Measurements from ENCODE around the gene MAGI2.
"Not testable (repeated sequence)": the region's sequence is repeated elsewhere in the genome, so short reads cannot be mapped to it uniquely, and the experiment has no call there.

The MAGI2 gene

DNA sequence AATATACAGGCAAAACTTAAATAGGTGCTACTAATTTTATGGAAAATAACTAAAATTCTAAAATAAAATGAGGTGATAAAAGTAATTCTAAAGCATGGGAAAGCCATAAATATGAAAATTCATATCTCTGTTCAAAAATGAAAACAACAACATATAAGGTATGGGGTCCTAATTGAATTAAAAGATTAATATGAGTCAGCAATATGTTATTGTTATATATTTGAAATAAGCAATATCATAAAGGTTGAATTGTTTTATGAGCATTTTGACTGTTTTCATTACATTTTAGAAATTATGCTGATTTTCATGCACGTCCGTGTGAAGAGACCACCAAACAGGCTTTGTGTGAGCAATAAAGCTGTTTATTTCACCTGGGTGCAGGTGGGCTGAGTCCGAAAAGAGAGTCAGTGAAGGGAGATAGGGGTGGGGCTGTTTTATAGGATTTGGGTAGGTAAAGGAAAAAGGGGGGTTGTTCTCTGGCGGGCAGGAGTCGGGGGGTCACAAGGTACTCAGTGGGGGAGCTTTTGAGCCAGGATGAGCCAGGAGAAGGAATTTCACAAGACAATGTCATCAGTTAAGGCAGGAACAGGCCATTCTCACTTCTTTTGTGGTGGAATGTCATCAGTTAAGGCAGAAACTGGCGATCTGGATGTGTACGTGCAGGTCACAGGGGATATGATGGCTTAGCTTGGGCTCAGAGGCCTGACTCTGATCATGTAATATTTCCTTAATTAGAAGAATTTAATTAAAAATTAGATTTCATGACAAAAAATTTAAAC lies 876.1 kb downstream of the MAGI2 start:
- H3K27me3 ChIP-seq (ENCODE audit: insufficient read depth, low read length); H2AFZ ChIP-seq (ENCODE audit: low read depth, low read length); H3K4me3 ChIP-seq (ENCODE audit: low read length); H3K9me3 ChIP-seq (ENCODE audit: low read length); H3K36me3 ChIP-seq (ENCODE audit: insufficient read depth, low read length): not testable (repeated sequence)
- peaks cover 20% of the 10 kb centered on the region for H3K4me1 ChIP-seq (ENCODE audit: insufficient read depth, low read length)

DNA sequence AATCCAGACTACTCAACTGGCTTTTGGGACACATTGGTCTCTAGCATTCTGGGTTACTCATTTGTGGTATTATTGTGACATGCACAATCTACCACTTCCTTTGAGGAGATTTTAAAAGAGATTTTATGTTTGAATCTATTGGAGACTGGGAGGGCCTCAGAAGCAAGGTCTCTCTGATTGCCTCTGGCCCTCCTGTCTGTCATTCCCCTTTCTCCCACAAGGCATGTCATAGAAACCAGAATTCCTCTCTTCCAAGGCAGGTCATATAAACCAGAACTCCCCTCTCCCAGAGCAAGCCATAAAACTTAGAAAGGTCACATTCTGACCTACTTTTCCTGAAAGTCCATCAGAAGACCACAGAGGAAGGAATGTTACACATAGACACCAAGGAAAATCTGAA lies 877.2 kb downstream of the MAGI2 start:
- Histone ChIP-seq H3K4me3 (ENCODE audit: low read length) (no peak overlapping the region), H3K4me1 (ENCODE audit: insufficient read depth, low read length) (peaks cover 20% of the 10 kb centered on the region), H3K27me3 (ENCODE audit: insufficient read depth, low read length) (no peaks in the 10 kb centered on the region), H2AFZ (ENCODE audit: low read depth, low read length) (no peak overlapping the region), H3K36me3 (ENCODE audit: insufficient read depth, low read length) (no peaks in the 10 kb centered on the region), H3K9me3 (ENCODE audit: low read length) (no peaks in the 10 kb centered on the region)

DNA sequence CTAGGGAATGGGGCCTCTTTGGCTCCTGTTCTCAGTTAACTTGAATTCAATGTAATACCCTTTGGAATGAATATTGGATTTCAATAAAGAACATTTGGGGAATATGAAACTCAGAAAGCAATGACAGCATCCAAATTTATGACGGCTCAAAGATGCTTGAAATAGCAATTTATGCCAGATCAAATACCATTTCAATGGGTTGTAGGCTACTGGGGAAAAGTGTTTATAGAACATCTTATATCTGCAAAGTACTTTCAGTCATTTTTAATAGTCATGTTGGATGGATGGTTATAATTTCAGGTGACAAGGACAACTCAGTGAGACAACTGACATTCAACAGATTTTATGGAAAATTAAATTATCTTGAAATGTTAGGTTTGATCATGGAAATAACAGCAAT lies 882.2 kb downstream of the MAGI2 start:
- Histone ChIP-seq H3K9me3 (ENCODE audit: low read length) (no peaks in the 10 kb centered on the region), H3K27me3 (ENCODE audit: insufficient read depth, low read length) (no peaks in the 10 kb centered on the region), H3K36me3 (ENCODE audit: insufficient read depth, low read length) (no peaks in the 10 kb centered on the region), H3K4me1 (ENCODE audit: insufficient read depth, low read length) (peaks cover 2% of the 10 kb centered on the region), H3K4me3 (ENCODE audit: low read length) (no peak overlapping the region), H2AFZ (ENCODE audit: low read depth, low read length) (no peak overlapping the region)

DNA sequence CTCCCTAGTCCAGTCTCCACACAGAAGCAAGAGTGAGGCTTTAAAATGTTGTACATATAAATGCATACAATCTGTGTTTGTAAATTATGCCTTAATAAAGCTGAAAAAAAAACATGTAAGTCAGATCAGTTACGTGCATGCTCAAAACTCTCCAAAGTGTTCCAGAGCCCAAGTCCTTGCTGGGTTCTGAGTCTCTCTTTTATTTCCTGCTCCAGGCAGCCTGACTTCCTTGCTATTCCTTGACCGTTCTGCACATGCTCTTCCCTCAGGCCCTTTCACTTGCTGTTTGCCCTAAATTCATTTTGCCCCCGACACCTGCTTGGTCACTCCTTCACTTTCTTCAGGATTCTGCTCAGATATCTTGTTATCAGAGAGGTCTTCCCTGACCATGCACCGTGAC lies 884.8 kb downstream of the MAGI2 start:
- Histone ChIP-seq H3K4me1 (ENCODE audit: insufficient read depth, low read length) (no peaks in the 10 kb centered on the region), H3K9me3 (ENCODE audit: low read length) (no peaks in the 10 kb centered on the region), H3K36me3 (ENCODE audit: insufficient read depth, low read length) (no peaks in the 10 kb centered on the region), H3K4me3 (ENCODE audit: low read length) (no peak overlapping the region), H2AFZ (ENCODE audit: low read depth, low read length) (no peak overlapping the region), H3K27me3 (ENCODE audit: insufficient read depth, low read length) (no peaks in the 10 kb centered on the region)

DNA sequence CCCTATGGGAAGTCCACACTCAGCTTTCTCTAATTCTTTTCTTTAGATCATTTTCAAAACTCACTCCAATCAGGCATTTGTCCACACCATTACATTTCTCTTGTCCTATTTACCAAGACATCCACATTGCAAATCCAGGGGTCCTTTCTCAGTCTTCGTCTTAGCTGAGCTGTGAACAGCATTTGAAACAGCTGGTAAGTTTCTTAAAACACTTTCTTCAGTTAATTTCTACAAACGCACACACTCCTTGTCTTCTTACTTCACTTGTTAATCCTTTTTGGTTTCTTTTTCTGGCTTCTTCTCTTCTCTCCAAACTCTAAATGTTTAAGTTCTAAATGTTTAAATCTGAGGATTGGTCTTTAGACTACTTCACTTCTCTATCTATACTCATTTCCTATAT lies 885.6 kb downstream of the MAGI2 start:
- peaks cover 8% of the 10 kb centered on the region for H3K4me1 ChIP-seq (ENCODE audit: insufficient read depth, low read length)
- no peaks in the 10 kb centered on the region for H3K36me3 ChIP-seq (ENCODE audit: insufficient read depth, low read length)
- no peak overlapping the region for H2AFZ ChIP-seq (ENCODE audit: low read depth, low read length)
- no peaks in the 10 kb centered on the region for H3K27me3 ChIP-seq (ENCODE audit: insufficient read depth, low read length)
- H3K9me3 ChIP-seq (ENCODE audit: low read length): no peaks in the 10 kb centered on the region
- H3K4me3 ChIP-seq (ENCODE audit: low read length): no peak overlapping the region

DNA sequence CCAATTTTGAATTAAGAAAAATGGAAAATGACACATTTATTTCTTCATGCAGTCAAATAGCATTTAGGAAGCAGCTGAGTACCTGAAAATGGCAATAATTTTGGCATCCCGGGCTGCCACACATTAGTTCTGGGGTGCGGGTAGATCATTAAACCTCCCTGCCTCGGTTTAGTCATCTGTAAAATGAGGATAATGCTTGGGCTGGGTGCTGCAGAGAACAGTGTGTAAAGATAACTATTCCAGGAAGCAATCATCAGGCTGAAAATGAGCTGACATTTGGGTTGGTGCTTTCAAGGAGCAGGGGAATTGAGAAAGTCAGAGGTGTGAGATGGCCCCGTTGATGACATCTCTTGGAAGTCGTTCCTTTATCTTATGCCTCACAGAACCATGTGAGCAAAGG lies 887.7 kb downstream of the MAGI2 start:
- H3K27me3 ChIP-seq (ENCODE audit: insufficient read depth, low read length): no peaks in the 10 kb centered on the region
- no peaks in the 10 kb centered on the region for H3K9me3 ChIP-seq (ENCODE audit: low read length)
- H2AFZ ChIP-seq (ENCODE audit: low read depth, low read length): no peak overlapping the region
- no peak overlapping the region for H3K4me3 ChIP-seq (ENCODE audit: low read length)
- no peaks in the 10 kb centered on the region for H3K36me3 ChIP-seq (ENCODE audit: insufficient read depth, low read length)
- peaks cover 23% of the 10 kb centered on the region for H3K4me1 ChIP-seq (ENCODE audit: insufficient read depth, low read length)

DNA sequence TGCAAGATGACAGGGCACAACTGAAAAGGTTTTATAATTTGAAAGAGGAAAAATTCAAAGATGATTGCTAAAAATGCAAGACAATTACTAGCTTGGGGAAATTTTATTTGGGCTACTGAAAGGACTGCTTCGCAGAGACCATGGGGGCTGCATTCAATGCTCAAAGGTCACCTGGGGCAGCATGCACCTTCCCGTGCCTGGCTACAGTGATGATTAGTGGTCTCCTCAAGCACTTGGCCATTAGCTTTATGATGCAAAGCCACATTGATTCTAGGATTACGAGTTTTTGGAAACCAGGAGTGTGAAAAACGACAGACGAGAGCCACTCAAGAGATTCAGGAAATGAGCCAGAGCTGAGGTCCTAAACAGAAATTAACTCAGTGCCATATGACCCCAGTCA lies 890.3 kb downstream of the MAGI2 start:
- H3K4me1 ChIP-seq (ENCODE audit: insufficient read depth, low read length): peaks cover 41% of the 10 kb centered on the region

DNA sequence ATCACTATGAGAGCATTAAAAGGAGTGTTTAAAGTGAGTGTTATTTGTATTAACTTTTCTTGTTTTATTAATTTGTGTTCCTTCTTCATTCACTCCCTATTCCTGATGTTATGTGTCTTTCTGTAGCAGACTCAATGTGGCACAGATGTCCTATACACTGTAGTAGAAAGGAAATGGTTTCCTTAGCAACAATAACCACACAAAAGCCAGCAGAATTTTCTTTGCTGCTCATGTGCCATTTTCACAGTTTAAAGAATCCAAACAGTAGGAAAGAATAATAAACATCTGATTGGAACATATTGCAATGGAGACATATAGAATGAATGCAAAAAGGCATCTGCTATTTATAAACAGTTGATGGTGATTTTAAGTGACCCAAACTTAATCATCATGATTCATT lies 891.3 kb downstream of the MAGI2 start:
- no peak overlapping the region for H3K4me3 ChIP-seq (ENCODE audit: low read length)
- H3K4me1 ChIP-seq (ENCODE audit: insufficient read depth, low read length): peaks cover 43% of the 10 kb centered on the region
- no peaks in the 10 kb centered on the region for H3K9me3 ChIP-seq (ENCODE audit: low read length)
- H3K36me3 ChIP-seq (ENCODE audit: insufficient read depth, low read length): no peaks in the 10 kb centered on the region
- peak overlapping the region; percentile 70 for H2AFZ ChIP-seq (ENCODE audit: low read depth, low read length)
- H3K27me3 ChIP-seq (ENCODE audit: insufficient read depth, low read length): no peaks in the 10 kb centered on the region

More for the DNA sequence above, 890.3 kb downstream of the MAGI2 start:
- H3K4me3 ChIP-seq (ENCODE audit: low read length): no peak overlapping the region
- H3K9me3 ChIP-seq (ENCODE audit: low read length): no peaks in the 10 kb centered on the region
- H2AFZ ChIP-seq (ENCODE audit: low read depth, low read length): peak overlapping the region; percentile 70
- H3K36me3 ChIP-seq (ENCODE audit: insufficient read depth, low read length): no peaks in the 10 kb centered on the region
- no peaks in the 10 kb centered on the region for H3K27me3 ChIP-seq (ENCODE audit: insufficient read depth, low read length)

DNA sequence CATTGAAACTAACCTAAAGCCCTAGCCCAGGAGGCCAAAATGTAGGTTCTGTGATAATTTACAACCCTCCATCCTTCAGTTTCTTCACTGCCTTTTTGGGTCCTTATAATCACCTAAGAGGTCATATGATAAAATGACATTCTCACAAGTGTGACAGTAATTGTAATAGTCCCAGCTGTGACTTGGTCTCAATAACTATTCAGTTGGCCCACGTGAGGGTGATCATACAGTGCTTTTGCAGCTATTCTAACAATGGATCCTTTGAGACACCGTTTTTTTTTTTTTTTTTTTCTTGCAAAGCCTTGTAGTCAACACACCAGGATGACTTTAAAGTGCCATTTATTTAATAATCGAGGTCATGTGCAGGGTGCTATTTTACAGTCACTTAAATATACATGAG lies 894.9 kb downstream of the MAGI2 start:
- Histone ChIP-seq H3K27me3 (ENCODE audit: insufficient read depth, low read length) (no peaks in the 10 kb centered on the region), H3K9me3 (ENCODE audit: low read length) (no peaks in the 10 kb centered on the region), H3K4me3 (ENCODE audit: low read length) (no peak overlapping the region), H3K36me3 (ENCODE audit: insufficient read depth, low read length) (no peaks in the 10 kb centered on the region), H3K4me1 (ENCODE audit: insufficient read depth, low read length) (peaks cover 42% of the 10 kb centered on the region), H2AFZ (ENCODE audit: low read depth, low read length) (no peak overlapping the region)

DNA sequence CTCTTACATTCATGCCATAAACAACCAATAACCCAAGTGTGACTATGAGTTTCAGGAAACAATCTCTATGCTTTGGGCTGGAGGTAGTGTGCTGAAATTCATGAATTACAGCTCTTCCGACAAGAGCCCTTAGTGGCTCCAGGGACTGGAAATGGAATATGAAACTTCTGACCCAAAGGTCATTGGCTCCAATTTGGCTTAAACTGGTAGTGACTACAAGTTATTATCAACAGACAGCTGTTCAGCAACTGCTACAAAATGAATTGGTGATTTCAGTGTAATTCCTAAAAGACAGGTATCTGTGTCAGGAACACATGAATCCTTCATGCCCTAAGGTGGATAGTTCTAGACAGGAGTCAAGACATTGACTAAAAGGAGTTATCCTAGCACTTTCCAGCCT lies 909.5 kb downstream of the MAGI2 start:
- Histone ChIP-seq H2AFZ (ENCODE audit: low read depth, low read length) (no peak overlapping the region), H3K27me3 (ENCODE audit: insufficient read depth, low read length) (no peaks in the 10 kb centered on the region), H3K36me3 (ENCODE audit: insufficient read depth, low read length) (no peaks in the 10 kb centered on the region), H3K4me3 (ENCODE audit: low read length) (no peak overlapping the region), H3K4me1 (ENCODE audit: insufficient read depth, low read length) (peaks cover 7% of the 10 kb centered on the region), H3K9me3 (ENCODE audit: low read length) (no peaks in the 10 kb centered on the region)

DNA sequence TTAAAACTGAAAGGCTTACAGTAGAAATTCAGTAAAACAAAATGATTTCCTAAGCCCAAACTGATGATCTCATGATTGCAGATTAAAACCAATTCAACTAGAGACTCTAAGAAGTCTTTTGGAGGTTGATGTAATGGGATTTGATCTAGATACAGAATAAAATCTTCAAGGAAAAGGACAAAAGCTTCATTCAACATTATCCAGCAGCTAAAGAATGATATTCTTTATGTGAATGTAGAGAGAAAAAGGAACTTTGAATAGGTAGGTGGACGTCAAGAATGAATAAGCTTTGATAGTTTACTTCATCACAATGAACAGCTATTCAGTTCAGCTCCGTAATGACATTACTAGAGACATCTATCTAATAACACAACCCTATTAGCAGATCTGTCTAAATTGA lies 910.5 kb downstream of the MAGI2 start:
- Histone ChIP-seq H3K27me3 (ENCODE audit: insufficient read depth, low read length) (no peaks in the 10 kb centered on the region), H2AFZ (ENCODE audit: low read depth, low read length) (no peak overlapping the region), H3K4me1 (ENCODE audit: insufficient read depth, low read length) (peaks cover 7% of the 10 kb centered on the region), H3K36me3 (ENCODE audit: insufficient read depth, low read length) (no peaks in the 10 kb centered on the region), H3K4me3 (ENCODE audit: low read length) (no peak overlapping the region), H3K9me3 (ENCODE audit: low read length) (no peaks in the 10 kb centered on the region)

DNA sequence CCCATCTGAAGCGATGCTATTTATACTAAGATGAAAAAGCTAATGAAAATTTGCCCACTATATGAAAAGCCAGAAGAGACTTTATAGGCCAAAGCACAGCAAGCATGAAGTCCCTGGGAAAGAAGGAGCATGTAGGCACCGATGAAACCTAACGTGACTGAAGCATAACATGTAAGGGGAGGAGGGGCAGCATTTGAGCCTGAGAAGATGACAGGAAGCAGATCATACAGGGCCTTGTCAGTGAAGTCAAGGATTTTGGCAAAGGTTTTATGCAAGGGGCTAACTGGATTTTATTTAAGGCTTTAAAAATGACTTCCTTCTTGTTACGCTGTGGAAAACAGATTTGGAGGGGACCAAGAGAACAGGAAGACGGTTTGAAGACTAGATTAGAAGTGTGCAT lies 910.9 kb downstream of the MAGI2 start:
- H3K4me1 ChIP-seq (ENCODE audit: insufficient read depth, low read length): peaks cover 7% of the 10 kb centered on the region
- no peak overlapping the region for H2AFZ ChIP-seq (ENCODE audit: low read depth, low read length)
- H3K9me3 ChIP-seq (ENCODE audit: low read length): no peaks in the 10 kb centered on the region
- no peak overlapping the region for H3K4me3 ChIP-seq (ENCODE audit: low read length)
- no peaks in the 10 kb centered on the region for H3K36me3 ChIP-seq (ENCODE audit: insufficient read depth, low read length)
- H3K27me3 ChIP-seq (ENCODE audit: insufficient read depth, low read length): no peaks in the 10 kb centered on the region

DNA sequence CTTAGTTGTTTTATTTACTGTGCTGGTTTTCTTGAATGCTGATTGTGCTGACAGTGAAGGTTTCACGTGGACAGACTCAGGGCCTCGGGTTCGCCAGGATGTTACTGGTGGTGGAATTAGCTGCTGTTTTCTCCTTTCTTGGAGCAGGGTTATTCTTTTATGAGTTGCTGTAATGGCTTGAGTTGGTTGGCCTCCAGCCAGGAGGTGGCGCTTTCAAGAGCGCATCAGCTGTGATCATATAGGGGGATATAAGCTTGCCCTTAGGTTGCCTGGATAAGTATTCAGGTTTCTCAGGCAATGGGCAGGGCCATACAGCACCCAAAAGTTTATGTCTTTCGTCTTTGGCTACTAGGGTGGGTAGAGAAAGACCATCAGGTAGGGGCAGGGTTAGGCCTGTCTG lies 913.6 kb downstream of the MAGI2 start:
- H3K4me1 ChIP-seq (ENCODE audit: insufficient read depth, low read length): peaks cover 7% of the 10 kb centered on the region
- no peak overlapping the region for H2AFZ ChIP-seq (ENCODE audit: low read depth, low read length)
- H3K4me3 ChIP-seq (ENCODE audit: low read length): no peak overlapping the region
- no peaks in the 10 kb centered on the region for H3K36me3 ChIP-seq (ENCODE audit: insufficient read depth, low read length)
- H3K27me3 ChIP-seq (ENCODE audit: insufficient read depth, low read length): no peaks in the 10 kb centered on the region
- peaks cover 2% of the 10 kb centered on the region for H3K9me3 ChIP-seq (ENCODE audit: low read length)

DNA sequence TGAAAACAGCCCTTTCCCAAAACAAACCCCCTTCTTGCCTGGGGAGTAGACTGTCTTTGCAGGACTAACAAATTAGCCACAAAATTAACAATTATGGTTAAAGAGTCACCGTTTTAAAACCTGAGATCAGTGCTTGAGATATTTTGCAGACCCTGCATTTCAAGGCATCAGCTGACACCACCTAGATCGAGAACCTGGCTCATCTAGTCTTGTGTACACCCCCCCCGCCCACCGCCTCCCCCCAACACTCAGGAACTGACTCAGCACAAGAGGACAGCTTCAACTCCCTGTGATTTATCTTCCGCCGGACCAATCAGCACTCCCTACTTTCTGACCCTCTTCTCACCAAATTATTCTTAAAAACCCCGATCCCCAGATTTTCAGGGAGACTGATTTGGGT lies 917.8 kb downstream of the MAGI2 start:
- no peaks in the 10 kb centered on the region for H3K4me1 ChIP-seq (ENCODE audit: insufficient read depth, low read length)
- no peak overlapping the region for H3K4me3 ChIP-seq (ENCODE audit: low read length)
- no peaks in the 10 kb centered on the region for H3K36me3 ChIP-seq (ENCODE audit: insufficient read depth, low read length)
- H2AFZ ChIP-seq (ENCODE audit: low read depth, low read length): no peak overlapping the region
- H3K27me3 ChIP-seq (ENCODE audit: insufficient read depth, low read length): no peaks in the 10 kb centered on the region
- H3K9me3 ChIP-seq (ENCODE audit: low read length): peaks cover 2% of the 10 kb centered on the region
